ENCODE results near the gene RAB31. TPM values are rescaled to one million over a fixed set of nuclear protein-coding genes. Genes with fewer than 3 reads are reported as not detected.

RAB31 gene
- total and polyA plus RNA-seq, 4 donors = 21.5 to 114 (median 49.5) TPM

GRCh38 chr18:9808295-9809241, 100.5 kb downstream of the RAB31 start:
- H3K27me3 ChIP-seq (ENCODE audit: control insufficient read depth in 3 of 3, insufficient read depth in 3 of 3, low read length in 2 of 3) = no peaks in the 10 kb centered on the region
- DNase-seq (peak; percentile 53 to 75 (median 75)), ATAC-seq (ENCODE audit: insufficient read depth, low FRiP score) (no peak)
- peaks cover 0 to 2% (median 0%) of the 10 kb centered on the region in 4 donors for H3K9me3 ChIP-seq (ENCODE audit: control insufficient read depth in 4 of 4, insufficient read depth in 3 of 4, low read length in 3 of 4)
- peaks cover 0 to 3% (median 0%) of the 10 kb centered on the region in 4 donors for H3K36me3 ChIP-seq (ENCODE audit: control insufficient read depth in 4 of 4, insufficient read depth in 4 of 4, low read length in 4 of 4)
- H3K4me3 ChIP-seq = no peak overlapping the region
- 76 to 89% methylated on average over 21 of the region's 21 CpGs for WGBS, 2 donors
- TF ChIP-seq CTCF (IDR thresholded peaks at IDR 0.05; ENCODE audit: control extremely low read depth, extremely low read depth) = no peak
- H3K27ac ChIP-seq (ENCODE audit: low read depth in 1 of 2, low read length in 1 of 2) = no peak overlapping the region
- H3K4me1 ChIP-seq (ENCODE audit: control insufficient read depth in 5 of 5, insufficient read depth in 5 of 5, low read length in 5 of 5) = peaks cover 9 to 24% (median 12%) of the 10 kb centered on the region in 5 donors
- no peak overlapping the region for H3K9ac ChIP-seq (ENCODE audit: insufficient read depth in 1 of 2, low read length in 2 of 2)

GRCh38 chr18:9809697-9810096, 101.6 kb downstream of the RAB31 start:
- TF ChIP-seq CTCF (IDR thresholded peaks at IDR 0.05; ENCODE audit: control extremely low read depth, extremely low read depth) = no peak
- DNase-seq (peak; percentile 36 to 57 (median 41)), ATAC-seq (ENCODE audit: insufficient read depth, low FRiP score) (no peak)
- Histone ChIP-seq H3K27ac (ENCODE audit: low read depth in 1 of 2, low read length in 1 of 2) (no peak overlapping the region), H3K4me3 (no peak overlapping the region), H3K27me3 (ENCODE audit: control insufficient read depth in 3 of 3, insufficient read depth in 3 of 3, low read length in 2 of 3) (no peaks in the 10 kb centered on the region), H3K9ac (ENCODE audit: insufficient read depth in 1 of 2, low read length in 2 of 2) (no peak overlapping the region), H3K4me1 (ENCODE audit: control insufficient read depth in 5 of 5, insufficient read depth in 5 of 5, low read length in 5 of 5) (peaks cover 6 to 15% (median 10%) of the 10 kb centered on the region in 5 donors), H3K36me3 (ENCODE audit: control insufficient read depth in 4 of 4, insufficient read depth in 4 of 4, low read length in 4 of 4) (peaks cover 0 to 3% (median 0%) of the 10 kb centered on the region in 4 donors), H3K9me3 (ENCODE audit: control insufficient read depth in 4 of 4, insufficient read depth in 3 of 4, low read length in 3 of 4) (peaks cover 0 to 2% (median 0%) of the 10 kb centered on the region in 4 donors)
- WGBS, 2 donors = 81 to 90% methylated on average over 6 of the region's 6 CpGs

GRCh38 chr18:9810299-9810698, 102.2 kb downstream of the RAB31 start:
- H3K9me3 ChIP-seq (ENCODE audit: control insufficient read depth in 4 of 4, insufficient read depth in 3 of 4, low read length in 3 of 4) = peaks cover 0 to 2% (median 0%) of the 10 kb centered on the region in 4 donors
- peaks cover 0 to 3% (median 0%) of the 10 kb centered on the region in 4 donors for H3K36me3 ChIP-seq (ENCODE audit: control insufficient read depth in 4 of 4, insufficient read depth in 4 of 4, low read length in 4 of 4)
- H3K9ac ChIP-seq (ENCODE audit: insufficient read depth in 1 of 2, low read length in 2 of 2) = no peak overlapping the region
- no peaks in the 10 kb centered on the region for H3K27me3 ChIP-seq (ENCODE audit: control insufficient read depth in 3 of 3, insufficient read depth in 3 of 3, low read length in 2 of 3)
- no peak for ATAC-seq (ENCODE audit: insufficient read depth, low FRiP score)
- WGBS, 2 donors = 89 to 93% methylated on average over 4 of the region's 4 CpGs
- TF ChIP-seq CTCF (IDR thresholded peaks at IDR 0.05; ENCODE audit: control extremely low read depth, extremely low read depth) = no peak
- H3K4me3 ChIP-seq = no peak overlapping the region
- H3K27ac ChIP-seq (ENCODE audit: low read depth in 1 of 2, low read length in 1 of 2) = no peak overlapping the region
- H3K4me1 ChIP-seq (ENCODE audit: control insufficient read depth in 5 of 5, insufficient read depth in 5 of 5, low read length in 5 of 5) = peaks cover 6 to 15% (median 10%) of the 10 kb centered on the region in 5 donors
- no peak for DNase-seq
